GM21528 (cell line): ENCODE results near the gene SP9.

Experiments used
- ATAC-seq: cut with Tn5 transposase; IDR thresholded peaks from one replicate; pipeline ENCODE4 v1.9.1; 2021; ENCODE audit warnings: mild to moderate bottlenecking, moderate library complexity; ENCODE audit not compliant: unreplicated experiment, low FRiP score

SP9 gene

DNA sequence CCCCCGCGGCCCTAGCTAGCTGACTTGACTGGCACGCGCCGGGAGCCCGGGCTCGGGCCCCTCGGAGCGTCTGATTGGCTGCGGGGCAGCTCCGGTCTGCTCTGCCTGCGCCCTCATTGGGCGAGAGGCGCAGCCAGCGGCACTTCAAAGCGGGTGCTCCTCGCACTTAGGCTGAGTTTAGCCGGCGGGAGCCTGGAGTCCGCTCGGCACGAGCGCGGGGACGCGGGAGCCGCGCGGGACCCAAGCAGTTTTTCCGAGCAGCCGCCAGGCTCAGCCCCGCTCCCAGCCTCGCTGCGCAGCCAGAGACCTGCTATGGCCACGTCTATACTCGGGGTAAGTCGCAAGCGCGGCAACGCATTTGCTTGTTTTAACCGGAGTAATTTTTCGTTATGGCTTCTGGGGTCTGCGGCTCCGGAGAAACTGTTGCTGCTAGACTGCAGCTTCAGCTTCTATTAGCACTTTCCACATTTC lies at the start of gene SP9:
SP9 (plus strand) TSS at position 174 of the 471 bp plus-strand sequence; CDS start at position 313, 139 bp downstream.
- no peak for ATAC-seq

DNA sequence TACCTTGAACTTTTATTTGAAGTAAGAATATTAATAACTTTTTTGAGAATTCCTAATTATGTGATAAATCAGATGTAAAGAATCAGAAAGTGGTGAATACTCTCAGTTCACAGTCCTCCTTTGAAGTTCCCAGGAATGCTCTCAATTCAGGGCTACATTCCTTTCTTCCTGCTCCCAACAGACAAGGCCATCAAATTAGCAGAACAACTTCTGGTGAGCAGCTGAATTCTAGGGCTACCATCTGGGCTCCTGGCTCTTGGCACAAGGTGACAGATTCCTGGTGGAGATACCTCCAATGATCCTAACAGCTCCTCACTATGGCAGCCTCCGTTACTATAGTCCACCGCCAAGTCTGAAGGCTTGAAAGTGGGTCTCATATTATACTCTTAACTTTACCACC lies 48.6 kb upstream of the SP9 start:
- no peak for ATAC-seq

DNA sequence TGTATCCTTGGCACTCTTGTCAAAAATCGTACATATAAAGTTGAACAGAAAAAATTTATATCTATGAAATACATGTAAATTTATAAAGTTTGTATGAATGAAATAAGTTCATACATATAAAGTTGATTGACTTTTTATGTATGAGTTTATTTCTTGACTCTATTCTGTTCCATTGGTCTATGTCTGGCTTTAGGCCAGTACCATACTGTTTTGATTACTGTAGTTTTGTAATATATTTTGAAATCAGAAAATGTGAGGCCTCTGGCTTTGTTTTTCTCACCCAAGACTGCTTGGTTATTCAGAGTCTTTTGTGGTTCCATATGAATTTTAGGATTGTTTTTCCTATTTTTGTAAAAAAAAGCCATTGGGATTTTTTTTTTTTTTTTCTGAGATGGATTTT lies 41.8 kb upstream of the SP9 start:
- ATAC-seq: no peak

- no peak for ATAC-seq
Measured at GRCh38 chr2:174300114-174300513, 34.6 kb upstream of the SP9 start.

- no peak for ATAC-seq
Measured at GRCh38 chr2:174312581-174313234, 22.0 kb upstream of the SP9 start.

- ATAC-seq: no peak
Measured at GRCh38 chr2:174322149-174322548, 12.6 kb upstream of the SP9 start.

- ATAC-seq: no peak
Measured at GRCh38 chr2:174322746-174323145, 12.0 kb upstream of the SP9 start.

GRCh38 chr2:174324530-174324929 lies 10.2 kb upstream of the SP9 start:
- ATAC-seq: no peak

- ATAC-seq: no peak
Measured at GRCh38 chr2:174325373-174326160, 9.2 kb upstream of the SP9 start.

DNA sequence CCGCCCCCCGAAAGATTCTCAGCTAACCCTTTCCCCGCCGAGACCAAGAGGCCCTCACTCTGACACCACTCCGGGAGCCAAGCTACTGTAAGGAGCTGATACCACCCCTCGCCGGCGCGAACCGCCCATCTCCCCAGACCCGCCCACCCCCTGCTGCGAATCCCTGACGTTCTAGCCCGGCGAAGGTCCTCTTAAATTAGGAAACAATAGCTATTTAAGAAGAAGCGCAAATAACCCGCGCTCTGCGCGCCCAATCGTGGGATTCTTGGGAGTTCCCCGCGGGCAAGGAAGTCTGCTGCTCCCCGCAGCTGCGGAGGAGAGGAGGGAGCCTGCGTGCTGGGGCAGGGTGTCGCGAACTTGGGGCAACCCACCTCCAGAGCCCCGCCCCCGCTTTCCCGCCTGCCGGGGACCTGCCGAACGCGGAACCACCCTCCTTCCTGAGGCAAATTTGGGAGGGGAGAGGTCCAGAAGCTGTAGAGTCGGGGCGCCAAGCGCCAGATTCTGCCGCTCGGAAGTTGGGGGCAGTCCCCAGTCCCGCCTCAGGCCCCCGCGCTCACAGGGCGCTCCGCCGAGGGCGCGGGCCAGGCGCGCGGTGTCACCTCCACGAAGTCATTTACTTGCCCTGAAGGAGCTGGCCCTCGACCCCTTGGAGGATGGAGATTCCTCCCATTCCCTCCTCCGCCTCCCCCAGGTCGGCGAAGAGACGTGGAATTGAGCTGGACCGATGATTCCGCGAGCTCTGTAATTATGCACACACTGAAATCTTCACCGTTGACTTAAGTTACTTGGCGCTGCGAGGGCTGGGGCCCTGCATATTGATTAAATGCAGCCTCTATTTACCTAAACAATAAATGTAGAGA lies 8.4 kb upstream of the SP9 start:
- ATAC-seq: no peak

DNA sequence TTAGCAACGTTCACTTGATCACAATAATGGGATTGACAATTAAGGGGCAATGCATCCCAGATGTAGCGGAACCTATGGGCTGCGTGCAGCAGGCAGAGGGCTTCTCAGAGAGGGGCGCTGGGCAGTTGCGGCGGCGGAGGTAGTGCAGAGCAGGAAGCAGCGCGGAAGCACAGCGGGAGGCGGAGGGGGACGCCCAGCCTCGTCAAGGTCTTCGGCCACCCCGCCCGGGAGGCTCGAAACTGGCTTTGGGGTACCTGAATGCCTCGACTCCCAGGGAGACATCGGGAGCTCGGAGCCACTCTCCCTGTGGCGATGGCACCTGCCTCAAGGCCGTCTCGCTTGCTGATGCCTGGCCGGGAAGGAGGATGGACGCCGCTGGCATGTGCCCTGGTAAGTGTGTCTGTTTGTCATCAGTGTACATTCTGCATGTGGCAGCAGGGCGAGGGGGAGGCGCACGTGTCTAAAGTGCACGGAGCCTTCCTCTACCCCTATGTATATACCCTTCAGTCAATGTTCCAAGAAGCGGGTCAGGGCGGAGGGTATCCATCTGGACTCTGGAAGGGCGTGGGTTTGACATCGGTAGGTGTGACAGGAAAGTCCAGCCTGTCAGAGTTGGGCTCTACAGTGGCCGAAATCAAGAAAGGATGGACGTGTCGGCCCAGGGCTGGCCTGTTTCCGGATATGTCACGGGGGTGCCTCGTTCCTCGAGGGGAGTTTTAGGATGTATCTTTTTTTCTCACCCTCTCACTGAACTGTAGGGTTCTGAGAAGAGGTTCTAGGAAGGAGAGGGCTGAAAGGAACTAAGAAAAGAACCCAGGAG lies 7.5 kb upstream of the SP9 start:
- no peak for ATAC-seq

- ATAC-seq: no peak
Measured at GRCh38 chr2:174327841-174328113, 7.0 kb upstream of the SP9 start.

DNA sequence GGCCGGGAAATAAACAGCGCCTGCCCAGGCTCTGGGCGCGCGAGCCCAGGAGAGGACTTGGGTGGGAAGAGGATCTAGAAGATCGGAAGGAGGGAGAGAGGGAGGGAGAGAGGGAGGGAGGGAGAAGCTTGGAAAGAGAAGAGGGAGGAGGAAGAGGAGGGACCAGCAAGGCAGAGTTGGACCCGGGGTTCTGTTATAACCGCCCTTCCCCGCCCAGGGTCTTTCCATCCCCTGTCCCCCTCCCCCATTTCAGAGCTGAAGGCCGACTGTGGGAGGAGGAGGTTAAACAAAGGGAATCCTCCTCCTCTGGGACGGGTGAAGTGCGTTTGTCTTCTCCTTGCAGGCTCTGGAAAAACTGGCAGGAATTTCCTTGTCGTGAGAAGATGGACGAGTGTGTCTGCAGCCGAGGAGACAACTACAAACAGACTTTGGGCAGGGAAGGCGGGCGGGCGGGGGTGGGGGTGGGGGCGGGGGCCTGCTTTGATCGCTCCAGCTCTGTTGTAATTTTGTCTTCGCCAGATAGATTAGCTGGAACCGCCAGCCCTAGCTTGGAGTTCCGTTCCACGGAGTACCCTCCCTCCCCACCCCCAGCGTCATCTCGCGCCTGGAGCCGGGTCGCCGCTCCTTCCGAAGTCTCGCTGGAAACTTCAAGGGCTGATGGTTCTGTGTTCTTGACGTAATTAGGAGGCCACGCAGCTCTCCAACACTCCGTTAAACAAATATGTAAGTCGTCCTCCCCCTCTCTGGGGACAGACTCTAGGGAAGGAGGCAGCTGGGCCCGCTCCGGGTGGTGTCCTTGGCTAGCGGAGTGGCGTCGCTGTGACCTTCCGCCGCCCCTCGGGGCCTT lies 6.4 kb upstream of the SP9 start:
- ATAC-seq: no peak

GRCh38 chr2:174328961-174329715 lies 5.6 kb upstream of the SP9 start:
- no peak for ATAC-seq

- no peak for ATAC-seq
Measured at GRCh38 chr2:174330945-174331594, 3.7 kb upstream of the SP9 start.

- no peak for ATAC-seq
Measured at GRCh38 chr2:174331595-174332216, 3.0 kb upstream of the SP9 start.

DNA sequence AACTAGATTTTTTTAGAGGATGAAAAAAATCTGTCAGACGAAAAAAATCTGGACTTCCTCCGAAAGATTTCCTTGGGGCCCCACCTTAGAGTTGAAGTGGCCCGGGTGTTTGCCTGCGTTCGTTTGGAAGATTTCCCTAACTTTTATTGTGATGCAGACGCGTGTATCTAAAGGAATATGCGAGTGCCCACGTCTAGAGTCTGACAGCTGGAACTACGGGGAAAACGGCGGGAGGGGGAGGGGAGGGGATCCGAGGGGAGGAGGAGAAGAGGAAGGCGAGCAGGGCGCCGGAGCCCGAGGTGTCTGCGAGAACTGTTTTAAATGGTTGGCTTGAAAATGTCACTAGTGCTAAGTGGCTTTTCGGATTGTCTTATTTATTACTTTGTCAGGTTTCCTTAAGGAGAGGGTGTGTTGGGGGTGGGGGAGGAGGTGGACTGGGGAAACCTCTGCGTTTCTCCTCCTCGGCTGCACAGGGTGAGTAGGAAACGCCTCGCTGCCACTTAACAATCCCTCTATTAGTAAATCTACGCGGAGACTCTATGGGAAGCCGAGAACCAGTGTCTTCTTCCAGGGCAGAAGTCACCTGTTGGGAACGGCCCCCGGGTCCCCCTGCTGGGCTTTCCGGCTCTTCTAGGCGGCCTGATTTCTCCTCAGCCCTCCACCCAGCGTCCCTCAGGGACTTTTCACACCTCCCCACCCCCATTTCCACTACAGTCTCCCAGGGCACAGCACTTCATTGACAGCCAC lies 2.4 kb upstream of the SP9 start:
- no peak for ATAC-seq
